ENCODE results near the gene SLC35B2.

SLC35B2 gene

GRCh38 chr6:44230034-44230675, 27.2 kb downstream of the SLC35B2 start:
- H3K4me1 ChIP-seq (ENCODE audit: control insufficient read depth in 1 of 2, insufficient read depth in 1 of 2, low read depth in 1 of 2, low read length in 1 of 2), result peaks cover 61 to 65% of the 10 kb centered on the region in 2 experiments
- no peaks in the 10 kb centered on the region for H3K36me3 ChIP-seq
- TF ChIP-seq CTCF (IDR thresholded peaks at IDR 0.05), result no peak
- no peaks in the 10 kb centered on the region for H3K9me3 ChIP-seq
- H3K27ac ChIP-seq, result no peak overlapping the region
- no peak overlapping the region for H3K4me3 ChIP-seq (ENCODE audit: low read depth in 1 of 2, low read length in 1 of 2)
- H3K27me3 ChIP-seq, result no peaks in the 10 kb centered on the region

GRCh38 chr6:44229376-44230033, 27.8 kb downstream of the SLC35B2 start:
- Histone ChIP-seq H3K9me3 (no peaks in the 10 kb centered on the region), H3K4me3 (ENCODE audit: low read depth in 1 of 2, low read length in 1 of 2) (no peak overlapping the region), H3K27me3 (no peaks in the 10 kb centered on the region), H3K4me1 (ENCODE audit: control insufficient read depth in 1 of 2, insufficient read depth in 1 of 2, low read depth in 1 of 2, low read length in 1 of 2) (peaks cover 58 to 62% of the 10 kb centered on the region in 2 experiments), H3K27ac (no peak overlapping the region), H3K36me3 (no peaks in the 10 kb centered on the region)
- no peak for TF ChIP-seq CTCF (IDR thresholded peaks at IDR 0.05)

- no peaks in the 10 kb centered on the region for H3K9me3 ChIP-seq
- H3K27me3 ChIP-seq, result no peaks in the 10 kb centered on the region
- peaks cover 58 to 62% of the 10 kb centered on the region in 2 experiments for H3K4me1 ChIP-seq (ENCODE audit: control insufficient read depth in 1 of 2, insufficient read depth in 1 of 2, low read depth in 1 of 2, low read length in 1 of 2)
- H3K36me3 ChIP-seq, result no peaks in the 10 kb centered on the region
- no peak overlapping the region for H3K4me3 ChIP-seq (ENCODE audit: low read depth in 1 of 2, low read length in 1 of 2)
- H3K27ac ChIP-seq, result no peak overlapping the region
- TF ChIP-seq CTCF (IDR thresholded peaks at IDR 0.05), result no peak
Measured at GRCh38 chr6:44228836-44229235, 28.5 kb downstream of the SLC35B2 start.

GRCh38 chr6:44228433-44228832, 28.9 kb downstream of the SLC35B2 start:
- Histone ChIP-seq H3K36me3 (no peaks in the 10 kb centered on the region), H3K4me1 (ENCODE audit: control insufficient read depth in 1 of 2, insufficient read depth in 1 of 2, low read depth in 1 of 2, low read length in 1 of 2) (peaks cover 58 to 62% of the 10 kb centered on the region in 2 experiments), H3K27me3 (peaks cover 4% of the 10 kb centered on the region), H3K27ac (no peak overlapping the region), H3K4me3 (ENCODE audit: low read depth in 1 of 2, low read length in 1 of 2) (no peak overlapping the region), H3K9me3 (no peaks in the 10 kb centered on the region)
- TF ChIP-seq CTCF (IDR thresholded peaks at IDR 0.05), result no peak

- Histone ChIP-seq H3K4me3 (ENCODE audit: low read depth in 1 of 2, low read length in 1 of 2) (no peak overlapping the region), H3K27ac (no peak overlapping the region), H3K9me3 (no peaks in the 10 kb centered on the region), H3K36me3 (no peaks in the 10 kb centered on the region), H3K4me1 (ENCODE audit: control insufficient read depth in 1 of 2, insufficient read depth in 1 of 2, low read depth in 1 of 2, low read length in 1 of 2) (peaks cover 56 to 62% of the 10 kb centered on the region in 2 experiments), H3K27me3 (peaks cover 8% of the 10 kb centered on the region)
- no peak for TF ChIP-seq CTCF (IDR thresholded peaks at IDR 0.05)
Measured at GRCh38 chr6:44228031-44228430, 29.3 kb downstream of the SLC35B2 start.

All from neutrophil (primary cell).